Head of caudate nucleus (tissue), 42 donors: Measurements from ENCODE around the gene PACSIN1.

Experiments
- DNase-seq, 42 donors: peaks; one replicate each; pipeline versions ENCODE4 v3.0.0 to v3.0.0-alpha.2; 2020 to 2021; ENCODE audit warnings: mixed read lengths in 7 of 42
- intact Hi-C: fragments of 100-400 bp; cut with DNase I; formaldehyde crosslinking; loops from one replicate; pipeline ENCODE4 v1.15.0; 2022

The PACSIN1 gene

GRCh38 chr6:34551720-34552119 is 85.8 kb downstream of the PACSIN1 start:
- intact Hi-C loops = no loop called here
- no peak for DNase-seq

DNA sequence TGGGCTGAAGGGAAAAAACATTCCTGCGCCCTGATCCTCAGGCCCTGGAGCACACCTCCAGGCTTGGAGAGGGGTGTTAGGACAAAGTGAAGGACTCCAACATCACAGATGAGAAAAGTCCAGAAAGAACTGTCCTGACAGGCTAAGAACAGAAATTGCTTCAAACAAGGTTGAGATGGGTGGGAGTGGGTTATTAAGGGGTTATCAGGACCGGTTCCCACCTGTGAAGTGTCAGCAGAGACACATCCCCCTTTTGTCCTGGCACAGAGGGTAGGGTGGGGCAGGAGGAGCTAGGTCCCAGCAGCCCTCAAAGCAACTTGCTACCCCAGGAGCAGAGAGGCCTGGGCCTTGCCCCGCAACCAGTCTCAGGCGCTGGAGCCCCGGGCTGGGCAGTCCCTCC is 86.7 kb downstream of the PACSIN1 start:
- intact Hi-C loops = no loop called here

GRCh38 chr6:34553146-34553545 is 87.3 kb downstream of the PACSIN1 start:
- DNase-seq = no peak
- intact Hi-C loops = no loop called here

More for the DNA sequence above, 86.7 kb downstream of the PACSIN1 start:
- DNase-seq = no peak

DNA sequence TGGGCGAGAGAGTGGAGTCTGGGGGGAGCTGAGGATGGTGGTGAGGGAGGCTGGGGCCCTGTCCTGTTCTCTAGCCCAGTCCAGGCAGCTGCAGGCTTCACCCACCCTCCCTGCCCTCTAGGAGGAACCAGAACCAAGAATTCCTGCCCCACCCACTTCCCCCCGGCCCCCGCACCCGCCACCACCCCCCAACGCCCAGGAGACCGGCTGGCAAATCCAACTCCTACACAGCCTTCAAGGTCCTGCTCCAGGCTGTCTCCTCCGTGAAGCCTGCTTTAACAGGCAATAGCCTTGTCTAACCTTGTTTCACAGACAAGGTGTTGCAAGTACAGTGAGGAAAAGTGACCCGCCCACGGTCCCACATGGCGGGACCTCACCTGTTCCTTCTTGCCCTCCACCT is 87.9 kb downstream of the PACSIN1 start:
- intact Hi-C loops = no loop called here
- no peak for DNase-seq

DNA sequence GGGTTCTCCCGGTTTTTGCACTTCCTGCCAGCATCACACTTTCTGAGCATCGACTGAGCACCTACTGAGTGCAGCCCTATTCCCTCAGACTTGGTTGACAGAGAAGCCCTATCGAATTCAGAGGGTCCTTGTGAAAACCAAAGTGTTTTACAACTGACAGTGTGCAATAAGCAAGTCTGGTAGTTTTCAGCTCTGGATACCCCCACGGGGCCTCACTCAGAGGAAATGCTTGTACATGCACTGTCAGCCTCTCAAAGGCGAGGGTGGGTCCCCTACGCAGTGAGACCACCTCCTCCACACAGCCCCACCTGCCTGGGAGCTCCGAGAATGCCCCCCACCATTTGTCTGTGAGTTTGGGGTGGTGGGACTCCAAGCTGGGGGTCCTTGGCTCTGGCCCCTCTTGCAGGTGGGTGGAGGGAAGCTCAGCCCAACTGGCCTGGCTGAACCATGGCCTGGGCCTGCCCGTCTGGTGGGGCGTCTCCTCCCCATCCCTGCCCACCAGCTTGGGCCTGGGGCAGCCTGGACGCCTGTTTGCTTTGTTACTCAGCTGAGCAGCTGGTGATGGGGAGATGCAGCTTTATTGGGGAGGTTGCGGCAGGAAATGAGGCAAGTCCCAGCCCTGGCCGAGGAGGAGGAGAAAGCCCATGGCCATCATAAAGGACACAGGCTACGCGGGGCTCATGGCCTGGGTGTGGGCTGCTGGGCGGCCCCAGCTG is 88.6 kb downstream of the PACSIN1 start:
- DNase-seq = no peak
- intact Hi-C loops = no loop called here

DNA sequence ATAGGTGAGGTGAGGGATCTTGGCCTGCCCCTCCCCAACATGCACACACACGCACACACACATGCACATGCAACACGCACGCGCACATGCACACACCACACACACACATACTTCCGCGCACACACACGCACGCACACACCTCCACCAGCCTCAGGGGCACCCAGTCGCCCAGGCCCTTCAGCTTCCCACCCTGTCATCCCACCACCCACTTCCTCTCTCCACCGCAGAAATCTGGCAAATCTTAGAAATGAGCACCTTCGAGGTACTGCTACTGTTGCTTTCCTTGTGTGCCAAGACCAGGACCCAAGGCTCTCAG is 89.1 kb downstream of the PACSIN1 start:
- DNase-seq = no peak
- intact Hi-C loops = no loop called here

- intact Hi-C loops = no loop called here
- no peak for DNase-seq
These were observed 89.5 kb downstream of the PACSIN1 start for GRCh38 chr6:34555328-34555727.

DNA sequence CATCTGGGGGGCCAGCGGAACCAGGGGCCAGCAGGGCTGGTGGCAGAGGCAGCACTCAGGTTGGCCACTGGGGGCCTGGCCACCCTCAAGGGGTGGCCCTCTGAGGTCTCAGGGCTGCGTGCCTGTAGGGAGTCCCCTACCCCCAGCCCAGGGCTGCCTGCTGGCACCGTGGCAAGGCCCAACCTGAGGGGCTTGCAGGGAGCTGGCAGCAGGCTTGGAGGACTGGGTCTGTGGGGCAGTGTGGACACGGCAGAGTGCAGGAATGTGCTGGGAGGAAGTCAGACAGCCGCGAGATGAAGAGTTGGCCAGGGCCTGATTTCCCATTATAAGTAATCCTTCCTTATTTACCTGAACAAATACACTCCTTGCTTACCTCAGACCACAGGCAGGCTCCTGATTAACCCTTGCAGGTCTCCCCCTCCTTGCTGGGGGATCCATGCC is 90.2 kb downstream of the PACSIN1 start, which contains the start of gene SPDEF:
SPDEF (minus strand) TSS at position 299 of the 441 bp plus-strand sequence. CDS start 11,874 bp downstream, outside the sequence.
- intact Hi-C loops = no loop called here
- DNase-seq = no peak

DNA sequence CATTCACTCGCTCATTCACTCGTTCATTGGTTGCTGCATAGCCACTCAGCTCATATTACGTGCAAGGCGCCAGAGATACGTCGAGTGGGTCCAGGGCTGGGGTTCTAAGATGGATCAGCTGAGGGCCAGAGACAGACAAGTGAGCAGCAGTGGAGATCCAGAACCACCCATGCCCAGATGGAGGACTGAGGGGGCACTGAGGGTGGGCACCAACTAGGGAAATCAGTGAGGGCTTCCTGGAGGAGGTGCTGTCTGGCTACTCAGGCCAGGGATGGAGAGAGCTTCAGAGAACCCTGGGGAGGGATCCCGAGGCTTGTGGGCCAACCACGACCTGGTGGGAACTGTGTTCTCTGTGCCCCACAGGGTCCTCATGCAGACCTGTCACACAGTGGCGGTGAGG is 90.6 kb downstream of the PACSIN1 start:
- DNase-seq = no peak
- intact Hi-C loops = no loop called here

GRCh38 chr6:34557228-34557627 is 91.4 kb downstream of the PACSIN1 start:
- intact Hi-C loops = no loop called here
- no peak for DNase-seq

- no peak for DNase-seq
- intact Hi-C loops = no loop called here
These were observed 92.4 kb downstream of the PACSIN1 start for GRCh38 chr6:34558172-34558714.

GRCh38 chr6:34559651-34560365 is 93.9 kb downstream of the PACSIN1 start:
- no peak for DNase-seq
- intact Hi-C loops = no loop called here

DNA sequence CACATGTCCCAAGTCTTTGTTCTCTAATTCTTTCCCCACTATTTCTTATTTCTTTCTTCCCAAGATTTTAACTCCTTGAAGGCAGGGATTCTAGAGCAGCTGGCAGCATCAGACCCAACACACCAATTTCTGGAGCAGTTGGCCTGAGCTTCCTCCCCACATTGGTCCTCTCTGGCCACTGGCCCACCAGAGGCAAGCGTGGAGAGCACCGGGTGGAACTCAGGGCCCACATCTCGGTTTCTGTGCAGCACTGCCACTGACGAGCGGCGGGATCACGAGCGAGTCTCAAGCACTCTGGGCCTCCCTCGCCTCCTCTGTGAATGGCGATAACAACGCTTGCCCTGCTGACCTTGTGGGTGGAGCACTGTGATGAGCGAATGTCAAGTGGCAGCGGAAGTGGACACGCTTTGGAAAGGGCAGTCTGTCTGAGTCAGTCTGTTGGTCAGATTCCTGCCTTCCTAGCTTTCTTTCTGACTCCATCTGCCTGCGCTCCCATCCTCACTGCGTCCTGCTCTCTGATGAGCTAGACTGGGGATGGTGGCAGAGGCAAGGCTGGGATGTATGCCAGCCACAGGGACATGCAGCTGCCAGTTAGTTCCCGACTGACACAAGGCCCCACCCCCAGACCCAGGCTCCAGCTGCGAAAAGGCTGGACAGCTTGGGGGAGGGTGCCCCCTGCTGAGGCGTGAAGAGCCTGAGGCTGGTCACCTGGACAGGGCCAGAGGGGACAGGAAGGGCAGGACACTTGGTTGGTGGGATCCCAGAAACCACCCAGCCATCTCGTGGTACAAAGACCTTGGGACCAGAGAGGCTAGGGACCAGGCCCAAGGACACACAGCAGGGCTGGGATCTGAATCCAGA is 94.7 kb downstream of the PACSIN1 start:
- intact Hi-C loops = no loop called here
- DNase-seq = peak in 2 of 42 donors; percentile 7 to 16

- no peak for DNase-seq
- intact Hi-C loops = no loop called here
These were observed 95.3 kb downstream of the PACSIN1 start for GRCh38 chr6:34561227-34561530.

DNA sequence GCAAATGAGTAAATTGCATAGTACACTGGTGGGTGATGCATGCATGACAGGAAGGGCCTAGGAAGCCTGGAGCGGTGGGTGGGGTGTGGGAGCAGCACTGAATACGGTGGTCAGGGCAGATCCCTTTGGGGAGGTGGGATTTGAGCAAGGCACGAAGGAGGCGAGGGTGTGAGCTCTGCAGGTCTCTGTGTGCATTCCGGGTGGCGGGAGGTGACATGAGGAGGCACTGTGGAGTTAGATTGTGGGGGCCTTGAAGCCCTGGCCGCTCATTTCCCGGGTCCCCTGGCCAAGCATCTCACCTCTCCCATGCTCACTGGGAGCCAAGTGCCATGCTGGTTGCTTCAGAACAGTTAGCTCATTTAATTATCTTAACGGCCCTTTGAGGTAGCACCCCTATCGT is 96.5 kb downstream of the PACSIN1 start:
- intact Hi-C loops = no loop called here
- DNase-seq = no peak

DNA sequence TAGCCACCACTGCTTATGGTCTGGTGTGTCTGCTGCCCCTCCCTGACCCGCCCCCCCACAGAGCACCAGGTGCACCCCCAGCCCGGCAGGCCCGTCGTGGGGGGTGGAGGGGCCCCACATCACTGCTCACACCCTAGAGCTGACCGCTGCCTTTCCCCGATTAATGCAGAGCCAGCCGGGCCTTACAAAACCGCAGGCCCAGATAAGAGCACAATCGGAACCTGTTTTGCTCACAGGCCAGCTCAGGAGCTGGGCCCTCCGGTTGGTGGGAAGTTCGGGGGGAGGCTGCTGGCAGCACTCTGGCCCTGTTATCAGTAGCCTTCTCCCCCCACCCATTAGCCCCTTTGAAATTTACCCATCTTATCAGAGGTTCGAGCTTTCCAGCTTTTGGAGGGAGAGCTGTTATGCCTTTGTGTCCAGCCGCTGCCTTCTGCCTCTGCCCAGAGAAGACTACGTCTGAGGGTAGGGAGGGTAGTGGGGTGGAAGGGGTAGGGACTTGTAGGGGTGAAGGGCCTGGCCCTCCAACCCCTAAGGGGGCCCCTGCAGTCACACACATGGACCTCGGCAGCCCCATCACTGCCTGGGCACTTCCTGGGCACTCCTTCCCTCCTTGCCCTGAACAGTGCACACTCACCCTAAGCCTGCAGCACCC is 97.1 kb downstream of the PACSIN1 start:
- DNase-seq = no peak
- intact Hi-C loops = no loop called here

- no peak for DNase-seq
- intact Hi-C loops = no loop called here
These were observed 97.6 kb downstream of the PACSIN1 start for GRCh38 chr6:34563513-34563870.

DNA sequence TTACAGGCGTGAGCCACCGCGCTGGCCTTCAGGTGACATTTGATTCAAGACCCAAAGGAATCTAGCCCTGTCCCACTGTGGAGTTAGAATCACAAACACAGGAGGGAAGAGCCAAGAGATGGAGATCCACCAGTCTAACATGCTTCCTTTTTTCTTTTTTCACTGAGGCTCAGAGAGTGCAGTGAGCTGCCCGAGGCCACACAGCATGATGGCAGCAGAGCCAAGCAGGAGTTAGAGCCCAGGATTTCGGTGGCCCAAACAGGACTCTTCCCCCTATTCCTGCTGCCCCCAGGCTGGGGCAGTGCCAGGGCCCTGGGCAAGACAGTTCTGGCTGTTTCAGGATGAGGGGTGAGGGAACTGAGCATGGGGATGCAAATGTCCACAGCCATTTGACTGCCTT is 98.3 kb downstream of the PACSIN1 start:
- DNase-seq = no peak
- intact Hi-C loops = no loop called here

GRCh38 chr6:34565722-34566137 is 99.9 kb downstream of the PACSIN1 start:
- intact Hi-C loops = no loop called here

More at GRCh38 chr6:34565722-34566137, 99.9 kb downstream of the PACSIN1 start:
- no peak for DNase-seq
